ENCODE measurements around the gene PRRG2. TPM values are rescaled to one million over a fixed set of nuclear protein-coding genes. Genes with fewer than 3 reads are reported as not detected.
A peak's percentile ranks its signal among the peaks of the same experiment; 100 is the strongest.

PRRG2 gene
- total and polyA plus RNA-seq, 9 of the 15 experiments (the other 6 are each of a cell fraction or from before 2014, with no cell fraction given) = 0.06 to 1.1 (median 0.33) TPM

DNA sequence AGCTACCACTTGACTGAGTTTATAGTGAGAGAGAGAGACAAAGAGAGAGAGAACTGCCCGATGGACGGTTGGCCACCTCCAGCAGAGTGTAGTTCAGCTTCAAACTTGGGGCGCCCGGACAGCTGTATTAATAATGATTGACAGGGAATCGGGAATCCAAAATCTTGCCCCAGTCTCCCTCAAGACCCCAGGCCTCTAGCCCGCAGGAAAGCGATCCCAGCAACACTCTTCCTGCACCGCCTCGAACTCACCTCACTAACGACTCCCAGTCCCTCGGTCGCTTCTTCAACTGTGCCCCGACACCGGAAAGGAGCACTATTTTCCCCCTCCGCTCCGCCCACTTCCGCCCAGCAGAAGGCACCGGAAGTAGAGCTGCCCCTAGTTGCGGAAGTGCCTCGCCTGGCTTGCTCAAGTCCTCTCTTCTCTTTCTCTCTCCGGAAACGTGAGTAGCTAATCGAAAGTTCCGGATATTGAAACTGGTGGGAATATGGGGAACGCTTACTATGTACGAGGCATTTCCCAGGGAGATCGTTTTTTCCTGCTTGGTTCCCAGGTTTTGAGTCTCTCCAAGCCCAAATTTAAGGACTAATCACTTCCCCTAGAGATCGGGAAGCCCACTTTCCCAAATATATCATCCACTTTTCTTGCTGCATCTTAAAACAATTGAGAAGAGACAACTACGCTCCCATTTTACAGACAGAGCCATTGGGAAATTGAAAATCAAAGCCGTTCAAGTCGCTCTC lies 681 bp upstream of the PRRG2 start, which contains the start of gene NOSIP (continued):
- TF ChIP-seq NFIX (CRISPR knock-in tag; IDR thresholded peaks at IDR 0.05; ENCODE audit: low read depth) (no peak), RBM15 (IDR thresholded peaks at IDR 0.05; ENCODE audit: insufficient read depth, low read length) (no peak), TRIM24 (IDR thresholded peaks at IDR 0.05) (peak in 1 of 2 experiments; percentile 100; a peak in 2 of 4 replicates), JUN (IDR thresholded peaks at IDR 0.05; ENCODE audit: borderline replicate concordance, low read depth, low read length) (peak; percentile 36; the same call in 1 of the 2 replicates), JUN (CRISPR knock-in tag; IDR thresholded peaks at IDR 0.05; ENCODE audit: borderline replicate concordance) (no peak), FOXK1 (CRISPR knock-in tag; IDR thresholded peaks at IDR 0.05; ENCODE audit: borderline replicate concordance) (0 out of 2 replicates have a peak, but pooled peaks have one; percentile 64), ZNF124 (CRISPR knock-in tag; IDR thresholded peaks at IDR 0.05) (no peak), GATAD2B (IDR thresholded peaks at IDR 0.05; ENCODE audit: borderline replicate concordance) (peak; percentile 77; the same call in 1 of the 2 replicates), POU5F1 (IDR thresholded peaks at IDR 0.05; ENCODE audit: borderline replicate concordance, low read depth, low read length, partially characterized antibody) (peak; percentile 78)
- TF ChIP-seq, protein P1, sequence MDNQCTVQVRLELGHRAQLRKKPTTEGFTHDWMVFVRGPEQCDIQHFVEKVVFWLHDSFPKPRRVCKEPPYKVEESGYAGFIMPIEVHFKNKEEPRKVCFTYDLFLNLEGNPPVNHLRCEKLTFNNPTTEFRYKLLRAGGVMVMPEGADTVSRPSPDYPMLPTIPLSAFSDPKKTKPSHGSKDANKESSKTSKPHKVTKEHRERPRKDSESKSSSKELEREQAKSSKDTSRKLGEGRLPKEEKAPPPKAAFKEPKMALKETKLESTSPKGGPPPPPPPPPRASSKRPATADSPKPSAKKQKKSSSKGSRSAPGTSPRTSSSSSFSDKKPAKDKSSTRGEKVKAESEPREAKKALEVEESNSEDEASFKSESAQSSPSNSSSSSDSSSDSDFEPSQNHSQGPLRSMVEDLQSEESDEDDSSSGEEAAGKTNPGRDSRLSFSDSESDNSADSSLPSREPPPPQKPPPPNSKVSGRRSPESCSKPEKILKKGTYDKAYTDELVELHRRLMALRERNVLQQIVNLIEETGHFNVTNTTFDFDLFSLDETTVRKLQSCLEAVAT (IDR thresholded peaks at IDR 0.05) = 0 out of 4 replicates have a peak, but pooled peaks of 1 of the 2 experiments have one; percentile 4
- TF ChIP-seq, protein P2, sequence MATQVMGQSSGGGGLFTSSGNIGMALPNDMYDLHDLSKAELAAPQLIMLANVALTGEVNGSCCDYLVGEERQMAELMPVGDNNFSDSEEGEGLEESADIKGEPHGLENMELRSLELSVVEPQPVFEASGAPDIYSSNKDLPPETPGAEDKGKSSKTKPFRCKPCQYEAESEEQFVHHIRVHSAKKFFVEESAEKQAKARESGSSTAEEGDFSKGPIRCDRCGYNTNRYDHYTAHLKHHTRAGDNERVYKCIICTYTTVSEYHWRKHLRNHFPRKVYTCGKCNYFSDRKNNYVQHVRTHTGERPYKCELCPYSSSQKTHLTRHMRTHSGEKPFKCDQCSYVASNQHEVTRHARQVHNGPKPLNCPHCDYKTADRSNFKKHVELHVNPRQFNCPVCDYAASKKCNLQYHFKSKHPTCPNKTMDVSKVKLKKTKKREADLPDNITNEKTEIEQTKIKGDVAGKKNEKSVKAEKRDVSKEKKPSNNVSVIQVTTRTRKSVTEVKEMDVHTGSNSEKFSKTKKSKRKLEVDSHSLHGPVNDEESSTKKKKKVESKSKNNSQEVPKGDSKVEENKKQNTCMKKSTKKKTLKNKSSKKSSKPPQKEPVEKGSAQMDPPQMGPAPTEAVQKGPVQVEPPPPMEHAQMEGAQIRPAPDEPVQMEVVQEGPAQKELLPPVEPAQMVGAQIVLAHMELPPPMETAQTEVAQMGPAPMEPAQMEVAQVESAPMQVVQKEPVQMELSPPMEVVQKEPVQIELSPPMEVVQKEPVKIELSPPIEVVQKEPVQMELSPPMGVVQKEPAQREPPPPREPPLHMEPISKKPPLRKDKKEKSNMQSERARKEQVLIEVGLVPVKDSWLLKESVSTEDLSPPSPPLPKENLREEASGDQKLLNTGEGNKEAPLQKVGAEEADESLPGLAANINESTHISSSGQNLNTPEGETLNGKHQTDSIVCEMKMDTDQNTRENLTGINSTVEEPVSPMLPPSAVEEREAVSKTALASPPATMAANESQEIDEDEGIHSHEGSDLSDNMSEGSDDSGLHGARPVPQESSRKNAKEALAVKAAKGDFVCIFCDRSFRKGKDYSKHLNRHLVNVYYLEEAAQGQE (IDR thresholded peaks at IDR 0.05; ENCODE audit: borderline replicate concordance) = no peak
- TF ChIP-seq, protein P2 (CRISPR knock-in tag; IDR thresholded peaks at IDR 0.05; ENCODE audit: low read depth) = 0 out of 2 replicates have a peak, but pooled peaks have one; percentile 58
- TF ChIP-seq, protein P3, sequence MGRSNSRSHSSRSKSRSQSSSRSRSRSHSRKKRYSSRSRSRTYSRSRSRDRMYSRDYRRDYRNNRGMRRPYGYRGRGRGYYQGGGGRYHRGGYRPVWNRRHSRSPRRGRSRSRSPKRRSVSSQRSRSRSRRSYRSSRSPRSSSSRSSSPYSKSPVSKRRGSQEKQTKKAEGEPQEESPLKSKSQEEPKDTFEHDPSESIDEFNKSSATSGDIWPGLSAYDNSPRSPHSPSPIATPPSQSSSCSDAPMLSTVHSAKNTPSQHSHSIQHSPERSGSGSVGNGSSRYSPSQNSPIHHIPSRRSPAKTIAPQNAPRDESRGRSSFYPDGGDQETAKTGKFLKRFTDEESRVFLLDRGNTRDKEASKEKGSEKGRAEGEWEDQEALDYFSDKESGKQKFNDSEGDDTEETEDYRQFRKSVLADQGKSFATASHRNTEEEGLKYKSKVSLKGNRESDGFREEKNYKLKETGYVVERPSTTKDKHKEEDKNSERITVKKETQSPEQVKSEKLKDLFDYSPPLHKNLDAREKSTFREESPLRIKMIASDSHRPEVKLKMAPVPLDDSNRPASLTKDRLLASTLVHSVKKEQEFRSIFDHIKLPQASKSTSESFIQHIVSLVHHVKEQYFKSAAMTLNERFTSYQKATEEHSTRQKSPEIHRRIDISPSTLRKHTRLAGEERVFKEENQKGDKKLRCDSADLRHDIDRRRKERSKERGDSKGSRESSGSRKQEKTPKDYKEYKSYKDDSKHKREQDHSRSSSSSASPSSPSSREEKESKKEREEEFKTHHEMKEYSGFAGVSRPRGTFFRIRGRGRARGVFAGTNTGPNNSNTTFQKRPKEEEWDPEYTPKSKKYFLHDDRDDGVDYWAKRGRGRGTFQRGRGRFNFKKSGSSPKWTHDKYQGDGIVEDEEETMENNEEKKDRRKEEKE (IDR thresholded peaks at IDR 0.05; ENCODE audit: borderline replicate concordance in 1 of 2, control insufficient read depth in 1 of 2, low read depth in 2 of 2, low read length in 1 of 2) = peak in 1 of 2 experiments; percentile 98; a peak in 2 of 4 replicates
